Liver (tissue), 9 donors: ENCODE data around the gene ZEB1. TPM values are rescaled to one million over a fixed set of nuclear protein-coding genes. Genes with fewer than 3 reads are reported as not detected.

ENCODE experiments used
- DNase-seq: peaks from one replicate; pipeline ENCODE4 v3.0.0-alpha.2; 2017; ENCODE audit warnings: low spot score
- H3K27ac ChIP-seq, 2 donors: one replicate each; pipeline ENCODE4 v1.7.0; 2013; ENCODE audit warnings: inconsistent platforms in 2 of 2, low read length in 2 of 2, control low read depth in 1 of 2, low read depth in 1 of 2, mild to moderate bottlenecking in 1 of 2
- H3K27me3 ChIP-seq, 4 donors: one replicate each; pipeline versions ENCODE4 v1.6.1 to v1.7.0; 2013; ENCODE audit warnings: low read length in 3 of 4, inconsistent platforms in 1 of 4, mild to moderate bottlenecking in 1 of 4, moderate library complexity in 1 of 4; ENCODE audit not compliant: control insufficient read depth in 4 of 4, insufficient read depth in 4 of 4
- H3K36me3 ChIP-seq, 4 donors: one replicate each; pipeline versions ENCODE4 v1.6.1 to v1.7.0; 2013; ENCODE audit warnings: low read length in 3 of 4, mild to moderate bottlenecking in 3 of 4, low read depth in 1 of 4, moderate library complexity in 1 of 4; ENCODE audit not compliant: control insufficient read depth in 4 of 4, insufficient read depth in 3 of 4
- H3K4me1 ChIP-seq, 4 donors: one replicate each; pipeline versions ENCODE4 v1.6.1 to v1.7.0; 2013; ENCODE audit warnings: low read length in 3 of 4, mild to moderate bottlenecking in 3 of 4, moderate library complexity in 1 of 4; ENCODE audit not compliant: control insufficient read depth in 4 of 4, insufficient read depth in 4 of 4
- H3K4me3 ChIP-seq, 3 donors: one replicate each; pipeline versions ENCODE4 v1.6.1 to v1.7.0; 2013; ENCODE audit warnings: low read length in 3 of 3, control low read depth in 1 of 3, low read depth in 1 of 3, mild to moderate bottlenecking in 1 of 3
- H3K9ac ChIP-seq, 2 donors: one replicate each; pipeline ENCODE4 v1.7.0; 2013; ENCODE audit warnings: low read length in 2 of 2, mild to moderate bottlenecking in 2 of 2, moderate library complexity in 2 of 2, control low read depth in 1 of 2, low read depth in 1 of 2
- H3K9me3 ChIP-seq, 4 donors: one replicate each; pipeline versions ENCODE4 v1.6.1 to v1.7.0; 2013; ENCODE audit warnings: low read length in 3 of 4; ENCODE audit not compliant: control insufficient read depth in 4 of 4
- CTCF ChIP-seq: fragments of 150-350 bp; IDR thresholded peaks from 2 replicates; pipeline ENCODE4 v1.5.1; 2017; ENCODE audit warnings: improper control_type of control experiment, low read depth, low read length; ENCODE audit not compliant: missing input control
- EGR1 ChIP-seq, 2 donors: IDR thresholded peaks; 2 replicates each; pipeline ENCODE4 v1.6.1; 2016 to 2018; ENCODE audit warnings: antibody characterized with exemption in 2 of 2, low read depth in 2 of 2
- FOXA1 ChIP-seq: IDR thresholded peaks from 2 replicates; pipeline ENCODE4 v1.6.1; 2016; ENCODE audit warnings: antibody characterized with exemption
- FOXA2 ChIP-seq: IDR thresholded peaks from 2 replicates; pipeline ENCODE4 v1.6.1; 2016; ENCODE audit warnings: antibody characterized with exemption
- GABPA ChIP-seq, 2 donors: IDR thresholded peaks in 1 of 2; conservative IDR thresholded peaks in 1 of 2; 2 replicates each; pipeline ENCODE4 v1.6.1; 2016; ENCODE audit warnings: antibody characterized with exemption in 2 of 2, mild to moderate bottlenecking in 1 of 2, moderate library complexity in 1 of 2
- HNF4A ChIP-seq, 2 donors: conservative IDR thresholded peaks; 2 replicates each; pipeline ENCODE4 v1.6.1; 2016; ENCODE audit warnings: antibody characterized with exemption in 2 of 2, mild to moderate bottlenecking in 2 of 2
- HNF4G ChIP-seq: IDR thresholded peaks from 2 replicates; pipeline ENCODE4 v1.6.1; 2016; ENCODE audit warnings: antibody characterized with exemption
- JUND ChIP-seq, 2 donors: IDR thresholded peaks; 2 replicates each; pipeline ENCODE4 v1.6.1; 2016; ENCODE audit warnings: antibody characterized with exemption in 2 of 2
- NR2F2 ChIP-seq: IDR thresholded peaks from 2 replicates; pipeline ENCODE4 v1.6.1; 2016; ENCODE audit warnings: antibody characterized with exemption
- RAD21 ChIP-seq, 2 donors: IDR thresholded peaks; 2 replicates each; pipeline ENCODE4 v1.6.1; 2016; ENCODE audit warnings: antibody characterized with exemption in 2 of 2, mild to moderate bottlenecking in 2 of 2
- REST ChIP-seq: IDR thresholded peaks from 2 replicates; pipeline ENCODE4 v1.6.1; 2016; ENCODE audit warnings: antibody characterized with exemption, mild to moderate bottlenecking
- RXRA ChIP-seq, 2 donors: IDR thresholded peaks; 2 replicates each; pipeline ENCODE4 v1.6.1; 2017 to 2018; ENCODE audit warnings: antibody characterized with exemption in 2 of 2, mild to moderate bottlenecking in 1 of 2
- SP1 ChIP-seq: IDR thresholded peaks from 2 replicates; pipeline ENCODE4 v1.6.1; 2018; ENCODE audit warnings: antibody characterized with exemption, mild to moderate bottlenecking
- TAF1 ChIP-seq: conservative IDR thresholded peaks from 2 replicates; pipeline ENCODE4 v1.6.1; 2016; ENCODE audit warnings: antibody characterized with exemption, mild to moderate bottlenecking
- YY1 ChIP-seq: IDR thresholded peaks from 2 replicates; pipeline ENCODE4 v1.6.1; 2016; ENCODE audit warnings: antibody characterized with exemption, mild to moderate bottlenecking
- polyA plus RNA-seq, 2 donors: library from polyadenylated mRNA; stranded (reverse) in 1 of 2; unstranded in 1 of 2; fragments of 200-250 nt in 1 of 2; fragments of >200 nt in 1 of 2; fragmentation: Nextera tagmentation in 1 of 2; extraction: Ambion mirVana in 1 of 2; gene quantifications; one replicate each; pipeline versions ENCODE4 v1.2.1 to v1.2.3, GENCODE V29; 2013 to 2015
- total RNA-seq, 2 donors: library from RNA; depleted of rRNA; stranded (reverse); fragments of >200 nt; gene quantifications; one replicate each; pipeline ENCODE4 v1.2.3, GENCODE V29; 2014
- TF ChIP-seq, protein P1 (sequence below): IDR thresholded peaks from 2 replicates; pipeline ENCODE4 v1.6.1; 2016; ENCODE audit warnings: antibody characterized with exemption
- TF ChIP-seq, protein P2 (sequence below): IDR thresholded peaks from 2 replicates; pipeline ENCODE4 v1.6.1; 2016; ENCODE audit warnings: antibody characterized with exemption
- TF ChIP-seq, protein P3 (sequence below): IDR thresholded peaks from 2 replicates; pipeline ENCODE4 v1.6.1; 2016; ENCODE audit warnings: antibody characterized with exemption
- donor health status: healthy.
- donor health status: healthy.
- donor health status: healthy.
- donor health status: healthy.
- donor health status: healthy.

ZEB1 gene
- total and polyA plus RNA-seq, 4 donors: 3.2 to 19.6 (median 6.5) TPM

GRCh38 chr10:31515116-31515515 is 196.1 kb downstream of the ZEB1 start (continued):
- TF ChIP-seq REST (no peak), FOXA2 (no peak), RAD21 (IDR thresholded peaks at IDR 0.05) (no peak), JUND (IDR thresholded peaks at IDR 0.05) (no peak), YY1 (no peak), TAF1 (no peak), NR2F2 (no peak)
- TF ChIP-seq, protein P1, sequence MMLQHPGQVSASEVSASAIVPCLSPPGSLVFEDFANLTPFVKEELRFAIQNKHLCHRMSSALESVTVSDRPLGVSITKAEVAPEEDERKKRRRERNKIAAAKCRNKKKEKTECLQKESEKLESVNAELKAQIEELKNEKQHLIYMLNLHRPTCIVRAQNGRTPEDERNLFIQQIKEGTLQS: no peak

GRCh38 chr10:31515819-31516402 is 196.9 kb downstream of the ZEB1 start:
- H3K9me3 ChIP-seq: no peaks in the 10 kb centered on the region
- H3K9ac ChIP-seq: no peak overlapping the region
- no peaks in the 10 kb centered on the region for H3K27me3 ChIP-seq
- peaks cover 6 to 23% (median 14%) of the 10 kb centered on the region in 4 donors for H3K36me3 ChIP-seq
- no peak for DNase-seq
- no peak overlapping the region for H3K4me3 ChIP-seq
- no peaks in the 10 kb centered on the region for H3K4me1 ChIP-seq
- H3K27ac ChIP-seq: no peak overlapping the region
- TF ChIP-seq, protein P1: no peak
- TF ChIP-seq HNF4A (conservative IDR thresholded peaks at IDR 0.05) (no peak), CTCF (no peak), SP1 (no peak), FOXA1 (no peak), RAD21 (IDR thresholded peaks at IDR 0.05) (no peak), FOXA2 (no peak), REST (no peak), JUND (IDR thresholded peaks at IDR 0.05) (no peak), HNF4G (no peak), EGR1 (IDR thresholded peaks at IDR 0.05; ENCODE audit: low read depth in 2 of 2) (no peak), YY1 (no peak), NR2F2 (no peak), TAF1 (no peak), GABPA (IDR thresholded peaks at IDR 0.05 in 1 of 2, conservative IDR thresholded peaks at IDR 0.05 in 1 of 2) (no peak), RXRA (IDR thresholded peaks at IDR 0.05) (no peak)
- TF ChIP-seq, protein P2, sequence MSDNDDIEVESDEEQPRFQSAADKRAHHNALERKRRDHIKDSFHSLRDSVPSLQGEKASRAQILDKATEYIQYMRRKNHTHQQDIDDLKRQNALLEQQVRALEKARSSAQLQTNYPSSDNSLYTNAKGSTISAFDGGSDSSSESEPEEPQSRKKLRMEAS: no peak
- TF ChIP-seq, protein P3, sequence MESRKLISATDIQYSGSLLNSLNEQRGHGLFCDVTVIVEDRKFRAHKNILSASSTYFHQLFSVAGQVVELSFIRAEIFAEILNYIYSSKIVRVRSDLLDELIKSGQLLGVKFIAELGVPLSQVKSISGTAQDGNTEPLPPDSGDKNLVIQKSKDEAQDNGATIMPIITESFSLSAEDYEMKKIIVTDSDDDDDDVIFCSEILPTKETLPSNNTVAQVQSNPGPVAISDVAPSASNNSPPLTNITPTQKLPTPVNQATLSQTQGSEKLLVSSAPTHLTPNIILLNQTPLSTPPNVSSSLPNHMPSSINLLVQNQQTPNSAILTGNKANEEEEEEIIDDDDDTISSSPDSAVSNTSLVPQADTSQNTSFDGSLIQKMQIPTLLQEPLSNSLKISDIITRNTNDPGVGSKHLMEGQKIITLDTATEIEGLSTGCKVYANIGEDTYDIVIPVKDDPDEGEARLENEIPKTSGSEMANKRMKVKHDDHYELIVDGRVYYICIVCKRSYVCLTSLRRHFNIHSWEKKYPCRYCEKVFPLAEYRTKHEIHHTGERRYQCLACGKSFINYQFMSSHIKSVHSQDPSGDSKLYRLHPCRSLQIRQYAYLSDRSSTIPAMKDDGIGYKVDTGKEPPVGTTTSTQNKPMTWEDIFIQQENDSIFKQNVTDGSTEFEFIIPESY: no peak
